ENCODE data around the gene C11orf42.

Gene C11orf42

DNA sequence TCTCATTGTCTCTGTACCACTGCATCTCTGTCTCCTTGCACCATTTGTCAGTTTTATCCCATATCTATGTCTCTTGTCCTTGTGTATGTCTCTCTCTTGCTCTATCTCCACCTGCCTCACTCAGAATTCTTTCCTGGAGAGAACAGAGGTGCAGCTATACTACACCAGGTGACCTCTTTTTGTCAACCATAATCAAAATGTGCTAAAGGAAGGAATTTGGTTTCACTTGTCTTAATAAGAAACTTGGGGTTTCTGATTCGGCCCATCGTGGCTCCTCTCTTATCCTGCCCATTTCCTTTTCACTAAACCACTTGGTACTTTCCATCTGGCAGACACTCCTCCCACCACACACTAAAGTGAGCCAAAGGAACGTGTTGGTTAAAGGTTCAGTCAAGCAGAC lies 2.0 kb upstream of the C11orf42 start:
- no peak for DNase-seq (ENCODE audit: low spot score)
- H3K27ac ChIP-seq = no peak overlapping the region
- TF ChIP-seq, protein P1, sequence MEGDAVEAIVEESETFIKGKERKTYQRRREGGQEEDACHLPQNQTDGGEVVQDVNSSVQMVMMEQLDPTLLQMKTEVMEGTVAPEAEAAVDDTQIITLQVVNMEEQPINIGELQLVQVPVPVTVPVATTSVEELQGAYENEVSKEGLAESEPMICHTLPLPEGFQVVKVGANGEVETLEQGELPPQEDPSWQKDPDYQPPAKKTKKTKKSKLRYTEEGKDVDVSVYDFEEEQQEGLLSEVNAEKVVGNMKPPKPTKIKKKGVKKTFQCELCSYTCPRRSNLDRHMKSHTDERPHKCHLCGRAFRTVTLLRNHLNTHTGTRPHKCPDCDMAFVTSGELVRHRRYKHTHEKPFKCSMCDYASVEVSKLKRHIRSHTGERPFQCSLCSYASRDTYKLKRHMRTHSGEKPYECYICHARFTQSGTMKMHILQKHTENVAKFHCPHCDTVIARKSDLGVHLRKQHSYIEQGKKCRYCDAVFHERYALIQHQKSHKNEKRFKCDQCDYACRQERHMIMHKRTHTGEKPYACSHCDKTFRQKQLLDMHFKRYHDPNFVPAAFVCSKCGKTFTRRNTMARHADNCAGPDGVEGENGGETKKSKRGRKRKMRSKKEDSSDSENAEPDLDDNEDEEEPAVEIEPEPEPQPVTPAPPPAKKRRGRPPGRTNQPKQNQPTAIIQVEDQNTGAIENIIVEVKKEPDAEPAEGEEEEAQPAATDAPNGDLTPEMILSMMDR (conservative IDR thresholded peaks at IDR 0.05; ENCODE audit: low read depth) = no peak
- ChIA-PET POLR2A (ENCODE audit: low non-redundant PET) (no interaction called here), CTCF (interaction anchor here (0.6 kb wide), 1 partner anchor 73 kb away, joined by 3 read pairs; no protein-coding TSS in a partner anchor)

DNA sequence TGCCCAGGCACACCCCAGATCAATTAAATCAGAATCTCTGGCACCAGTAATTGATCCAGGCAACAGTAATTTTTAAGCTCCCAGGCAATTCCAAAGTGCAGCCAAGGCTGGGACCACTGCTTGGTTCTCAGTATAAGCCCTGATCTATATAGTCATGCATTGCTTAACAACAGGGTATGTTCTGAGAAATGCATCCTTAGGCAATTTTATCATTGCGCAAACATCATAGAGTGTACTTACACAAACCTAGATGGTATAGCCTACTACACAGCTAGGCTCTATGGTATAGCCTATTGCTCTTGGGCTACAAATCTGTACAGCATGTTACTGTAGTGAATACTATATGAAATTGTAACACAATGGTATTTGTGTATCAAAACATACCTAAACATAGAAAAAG lies 651 bp upstream of the C11orf42 start:
- ChIA-PET POLR2A (ENCODE audit: low non-redundant PET) (no interaction called here), CTCF (interaction anchor here (0.6 to 1.0 kb wide), 2 partner anchors 110 to 357 kb away, joined by 3 to 4 read pairs; no protein-coding TSS in a partner anchor)
- DNase-seq (ENCODE audit: low spot score) = no peak

DNA sequence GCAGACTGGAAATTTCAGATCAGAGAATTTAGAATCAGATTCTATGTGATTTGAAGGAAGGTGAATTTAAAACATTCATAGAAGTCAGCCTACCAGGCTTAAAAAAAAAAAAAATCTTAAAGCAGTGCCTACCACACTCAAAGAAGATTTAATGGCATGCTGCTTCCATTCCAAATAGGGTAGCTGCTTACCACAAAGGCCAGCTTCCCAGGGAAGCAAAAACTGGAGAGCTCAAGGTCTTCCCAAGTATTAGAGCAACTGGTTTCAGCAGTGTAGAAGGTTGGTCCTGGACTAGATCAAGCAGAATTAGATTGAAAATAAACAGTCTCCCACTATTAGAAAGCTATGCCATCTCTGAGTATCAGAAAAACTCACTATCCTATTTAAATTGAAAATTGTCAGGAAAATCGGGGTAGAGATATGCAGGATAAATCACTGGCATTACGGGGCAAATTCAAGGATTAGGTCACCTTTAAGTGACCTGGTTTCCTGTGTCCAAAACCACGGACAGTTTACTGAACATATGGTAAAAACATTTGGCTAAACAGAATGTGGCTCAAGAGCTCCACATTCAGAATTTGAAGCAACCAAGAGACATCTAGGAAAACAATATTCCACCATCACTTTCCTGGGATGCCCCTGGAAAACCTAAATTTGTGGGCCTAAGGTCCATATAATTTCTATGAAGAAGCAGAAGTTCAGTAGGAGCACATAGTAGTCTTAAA lies 1.3 kb downstream of the C11orf42 start:
- POLR2A ChIA-PET (ENCODE audit: low non-redundant PET) = no interaction called here
- DNase-seq (ENCODE audit: low spot score) = no peak
- TF ChIP-seq, protein P1 (conservative IDR thresholded peaks at IDR 0.05; ENCODE audit: low read depth) = no peak
- CTCF ChIA-PET = interaction anchor here (0.6 to 1.0 kb wide), 3 partner anchors 147 to 315 kb away, joined by 3 read pairs; no protein-coding TSS in a partner anchor
- H3K27ac ChIP-seq = no peak overlapping the region

More for the DNA sequence above, 651 bp upstream of the C11orf42 start:
- no peak overlapping the region for H3K27ac ChIP-seq
- TF ChIP-seq, protein P1 (conservative IDR thresholded peaks at IDR 0.05; ENCODE audit: low read depth) = no peak

DNA sequence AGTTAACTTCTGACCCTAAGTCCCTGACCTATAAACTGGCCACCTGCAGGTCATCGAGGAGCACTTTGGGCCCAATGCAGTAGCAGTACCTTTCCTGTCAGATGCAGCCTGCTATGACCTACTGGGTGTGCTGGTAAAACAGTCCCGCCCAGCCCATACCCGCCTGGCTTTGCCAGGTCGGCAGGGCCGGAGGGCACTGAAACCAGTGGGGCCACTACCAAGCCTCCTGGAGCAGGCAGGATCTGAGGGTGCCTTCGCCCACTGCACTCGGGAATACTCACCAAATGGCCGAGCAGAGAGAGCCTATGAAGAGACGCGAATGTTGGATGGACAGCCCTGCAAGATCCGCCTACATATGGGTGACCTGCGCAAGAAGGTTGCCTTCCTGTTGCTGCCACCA lies 4.4 kb downstream of the C11orf42 start:
- no peak overlapping the region for H3K27ac ChIP-seq
- TF ChIP-seq, protein P1 (conservative IDR thresholded peaks at IDR 0.05; ENCODE audit: low read depth) = no peak
- ChIA-PET CTCF (no interaction called here), POLR2A (ENCODE audit: low non-redundant PET) (no interaction called here)
- DNase-seq (ENCODE audit: low spot score) = no peak

DNA sequence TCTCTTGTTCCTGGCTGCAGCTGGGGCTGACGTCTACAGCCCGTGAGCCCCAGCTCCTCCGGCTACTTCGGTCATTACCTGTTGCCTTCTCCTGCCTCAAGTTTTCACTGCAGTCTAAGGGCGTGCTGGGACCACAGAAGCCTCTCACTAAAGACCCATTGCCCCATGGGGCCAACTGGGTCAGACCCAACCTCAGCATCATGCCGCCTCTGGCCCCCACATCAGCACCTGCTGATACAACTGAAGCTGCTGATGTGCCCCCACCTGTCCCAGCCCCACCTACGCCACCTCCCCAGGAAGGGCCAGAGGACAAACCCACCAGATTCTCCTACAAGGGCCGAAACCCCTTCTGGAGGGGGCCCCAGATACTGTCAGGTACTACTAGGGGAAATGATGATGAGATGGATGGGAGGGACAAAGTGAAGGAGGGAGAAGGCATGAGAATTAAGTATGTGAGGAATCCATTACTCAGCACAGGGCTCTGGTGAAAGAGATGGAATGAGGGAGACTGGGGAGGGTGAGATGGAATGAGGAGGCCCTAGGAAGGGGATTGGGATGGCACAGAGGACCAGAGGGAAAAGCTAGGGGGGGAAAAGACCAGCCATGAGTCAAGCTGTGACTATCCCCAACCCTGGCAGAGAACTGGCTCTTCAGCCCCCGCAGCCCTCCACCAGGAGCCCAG lies 5.1 kb downstream of the C11orf42 start:
- no peak overlapping the region for H3K27ac ChIP-seq
- DNase-seq (ENCODE audit: low spot score) = no peak
- TF ChIP-seq, protein P1 (conservative IDR thresholded peaks at IDR 0.05; ENCODE audit: low read depth) = no peak
- POLR2A ChIA-PET (ENCODE audit: low non-redundant PET) = no interaction called here
- CTCF ChIA-PET = interaction anchor here (0.6 kb wide), 1 partner anchor 57 kb away, joined by 3 read pairs; no protein-coding TSS in a partner anchor

DNA sequence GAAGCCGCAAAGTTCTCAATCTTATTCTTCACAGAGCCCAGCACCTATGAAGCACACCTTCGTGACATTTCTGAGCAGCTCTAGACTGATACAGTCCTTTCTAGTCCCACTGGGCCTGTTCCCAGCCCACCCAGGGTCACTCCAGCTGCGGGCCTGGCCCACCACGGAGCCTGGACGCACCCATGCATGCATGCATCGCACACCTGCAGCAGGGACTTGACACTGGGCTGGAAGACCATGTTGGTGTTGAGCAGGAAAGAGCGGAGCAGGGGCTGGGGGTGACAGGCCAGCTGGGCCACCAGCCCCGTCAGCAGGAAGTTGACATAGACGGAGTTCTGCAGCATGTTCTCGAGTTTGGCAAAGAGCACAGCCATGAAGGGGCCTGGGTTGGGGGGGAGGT lies 9.2 kb downstream of the C11orf42 start:
- ChIA-PET POLR2A (ENCODE audit: low non-redundant PET) (no interaction called here), CTCF (interaction anchor here (0.6 kb wide), 2 partner anchors 49 to 148 kb away, joined by 5 read pairs; no protein-coding TSS in a partner anchor)
- TF ChIP-seq, protein P1 (conservative IDR thresholded peaks at IDR 0.05; ENCODE audit: low read depth) = no peak
- no peak overlapping the region for H3K27ac ChIP-seq
- no peak for DNase-seq (ENCODE audit: low spot score)
